IMR-90 (cell line): ENCODE results near the gene IL24. TPM values are rescaled to one million over a fixed set of nuclear protein-coding genes. Genes with fewer than 3 reads are reported as not detected.

Source experiments
- ATAC-seq: fragments of 200-7000 bp; cut with Tn5 transposase; 2 replicates; pipeline ENCODE4 v1.9.1; 2020; ENCODE audit warnings: low read depth, mild to moderate bottlenecking, moderate library complexity
- BruUV-seq: library from RNA; stranded (reverse); fragments of 400-500 nt; replicated peaks from 2 replicates; lab custom pipeline; 2021; lab: Mats Ljungman, UMichigan
- CTCF ChIA-PET: fragments of 300-600 bp; formaldehyde crosslinking; extraction: SDS; loops from one replicate; lab custom pipeline; 2021; ENCODE audit warnings: antibody characterized with exemption; lab: Yijun Ruan, JAX
- POLR2A ChIA-PET: fragments of 300-600 bp; sonication (Branson Sonifier 250); formaldehyde crosslinking; loops from one replicate; lab custom pipeline; 2022; ENCODE audit warnings: antibody characterized with exemption; ENCODE audit not compliant: unreplicated experiment; lab: Charles Lee
- DNase-seq: peaks from one replicate; pipeline ENCODE4 v3.0.0; 2013
- H2AFZ ChIP-seq: replicated peaks from 2 replicates; pipeline ENCODE3; 2013; ENCODE audit warnings: low read length, mild to moderate bottlenecking; ENCODE audit not compliant: poor library complexity
- H2AK5ac ChIP-seq: 2 replicates; pipeline ENCODE4 v1.6.1; 2013; ENCODE audit warnings: low read depth, low read length, inconsistent platforms
- H2AK9ac ChIP-seq: replicated peaks from 2 replicates; pipeline ENCODE3; 2013; ENCODE audit warnings: mild to moderate bottlenecking, low read depth, low read length, moderate library complexity; ENCODE audit not compliant: poor library complexity
- H2BK120ac ChIP-seq: 2 replicates; pipeline ENCODE4 v1.6.1; 2013; ENCODE audit warnings: low read depth, low read length, inconsistent platforms
- H2BK15ac ChIP-seq: 3 replicates; pipeline ENCODE4 v1.6.1; 2013; ENCODE audit warnings: low read depth, low read length, inconsistent platforms
- H2BK20ac ChIP-seq: 2 replicates; pipeline ENCODE4 v1.6.1; 2013; ENCODE audit warnings: low read depth, mild to moderate bottlenecking, inconsistent platforms, low read length, moderate library complexity
- H2BK5ac ChIP-seq: 2 replicates; pipeline ENCODE4 v1.6.1; 2013; ENCODE audit warnings: mild to moderate bottlenecking, low read depth, low read length, inconsistent platforms; ENCODE audit not compliant: poor library complexity, severe bottlenecking
- H3K14ac ChIP-seq: replicated peaks from 2 replicates; pipeline ENCODE4 v1.6.1; 2013; ENCODE audit warnings: low read depth, low read length, inconsistent platforms
- H3K18ac ChIP-seq: 2 replicates; pipeline ENCODE4 v1.6.1; 2013; ENCODE audit warnings: low read depth, low read length, control low read depth
- H3K23ac ChIP-seq: 2 replicates; pipeline ENCODE4 v1.6.1; 2013; ENCODE audit warnings: low read depth, low read length, inconsistent platforms
- H3K27ac ChIP-seq: 2 replicates; pipeline ENCODE4 v1.5.1; 2013; ENCODE audit warnings: mild to moderate bottlenecking, control low read depth, low read length; ENCODE audit not compliant: insufficient read depth
- H3K27me3 ChIP-seq: 2 replicates; pipeline ENCODE4 v1.6.1; 2013; ENCODE audit warnings: low read length; ENCODE audit not compliant: control insufficient read depth, insufficient read depth
- H3K36me3 ChIP-seq: 2 replicates; pipeline ENCODE4 v1.6.1; 2013; ENCODE audit warnings: low read length, mixed read lengths; ENCODE audit not compliant: control insufficient read depth, insufficient read depth
- H3K4ac ChIP-seq: 2 replicates; pipeline ENCODE4 v1.6.1; 2013; ENCODE audit warnings: low read depth, low read length, inconsistent platforms
- H3K4me1 ChIP-seq: 2 replicates; pipeline ENCODE4 v1.6.1; 2013; ENCODE audit warnings: low read length, mixed read lengths; ENCODE audit not compliant: control insufficient read depth, insufficient read depth
- H3K4me2 ChIP-seq: 2 replicates; pipeline ENCODE4 v1.6.1; 2013; ENCODE audit warnings: low read depth, mild to moderate bottlenecking, control low read depth, low read length, moderate library complexity
- H3K4me3 ChIP-seq: 2 replicates; pipeline ENCODE4 v1.5.1; 2013; ENCODE audit warnings: low read depth, mild to moderate bottlenecking, control low read depth, low read length, moderate library complexity; ENCODE audit not compliant: insufficient read depth
- H3K56ac ChIP-seq: 2 replicates; pipeline ENCODE4 v1.6.1; 2013; ENCODE audit warnings: low read length, inconsistent platforms; ENCODE audit not compliant: insufficient read depth; ENCODE audit errors: extremely low read depth
- H3K79me1 ChIP-seq, 2 experiments: 2 replicates each; pipeline ENCODE4 v1.6.1; 2013; ENCODE audit warnings: low read length in 2 of 2, inconsistent platforms in 1 of 2, low read depth in 1 of 2
- H3K9ac ChIP-seq: 2 replicates; pipeline ENCODE4 v1.6.1; 2013; ENCODE audit warnings: low read depth, low read length, control low read depth
- H3K9me1 ChIP-seq: 2 replicates; pipeline ENCODE4 v1.6.1; 2013; ENCODE audit warnings: low read length, inconsistent platforms; ENCODE audit not compliant: insufficient read depth
- H3K9me3 ChIP-seq: 2 replicates; pipeline ENCODE4 v1.6.1; 2013; ENCODE audit warnings: low read length; ENCODE audit not compliant: control insufficient read depth, insufficient read depth
- H4K20me1 ChIP-seq: 2 replicates; pipeline ENCODE4 v1.6.1; 2013; ENCODE audit warnings: low read length, inconsistent platforms; ENCODE audit not compliant: insufficient read depth
- H4K5ac ChIP-seq: 2 replicates; pipeline ENCODE4 v1.6.1; 2013; ENCODE audit warnings: mild to moderate bottlenecking, low read depth, low read length, control low read depth
- H4K8ac ChIP-seq, 2 experiments: 2 replicates each; pipeline ENCODE4 v1.6.1; 2013; ENCODE audit warnings: low read depth in 2 of 2, low read length in 2 of 2, control low read depth in 1 of 2, inconsistent platforms in 1 of 2
- H4K91ac ChIP-seq: 2 replicates; pipeline ENCODE4 v1.6.1; 2013; ENCODE audit warnings: low read depth, low read length, inconsistent platforms; ENCODE audit not compliant: insufficient read depth
- BHLHE40 ChIP-seq: fragments of 150-350 bp; IDR thresholded peaks from 2 replicates; pipeline ENCODE4 v1.6.1; 2016; ENCODE audit warnings: mild to moderate bottlenecking, low read depth, low read length
- CEBPB ChIP-seq: IDR thresholded peaks from 2 replicates; pipeline ENCODE4 v1.6.1; 2012; ENCODE audit warnings: low read depth, low read length, improper control_type of control experiment
- CHD1 ChIP-seq: IDR thresholded peaks from 2 replicates; pipeline ENCODE4 v1.6.1; 2012; ENCODE audit warnings: low read depth, low read length, improper control_type of control experiment
- CTCF ChIP-seq: conservative IDR thresholded peaks from 2 replicates; pipeline ENCODE4 v1.5.1; 2012; ENCODE audit warnings: mild to moderate bottlenecking, low read depth, low read length, improper control_type of control experiment
- ELK1 ChIP-seq: fragments of 150-350 bp; IDR thresholded peaks from 2 replicates; pipeline ENCODE4 v1.6.1; 2016; ENCODE audit warnings: low read depth, mild to moderate bottlenecking, low read length, moderate library complexity, borderline replicate concordance
- FOS ChIP-seq: fragments of 150-350 bp; IDR thresholded peaks from 2 replicates; pipeline ENCODE4 v1.6.1; 2016; ENCODE audit warnings: low read depth, low read length
- MAFK ChIP-seq: IDR thresholded peaks from 2 replicates; pipeline ENCODE4 v1.6.1; 2012; ENCODE audit warnings: low read depth, low read length, improper control_type of control experiment
- MAZ ChIP-seq: IDR thresholded peaks from 2 replicates; pipeline ENCODE4 v1.6.1; 2012; ENCODE audit warnings: low read depth, mild to moderate bottlenecking, low read length, improper control_type of control experiment, moderate library complexity, borderline replicate concordance
- MXI1 ChIP-seq: IDR thresholded peaks from 2 replicates; pipeline ENCODE4 v1.6.1; 2012; ENCODE audit warnings: low read depth, mild to moderate bottlenecking, low read length, moderate library complexity, borderline replicate concordance
- NFE2L2 ChIP-seq: fragments of 150-350 bp; IDR thresholded peaks from 2 replicates; pipeline ENCODE4 v1.6.1; 2016; ENCODE audit warnings: low read depth, mild to moderate bottlenecking, low read length
- POLR2A ChIP-seq: IDR thresholded peaks from 2 replicates; pipeline ENCODE4 v1.6.1; 2012; ENCODE audit warnings: mild to moderate bottlenecking, low read depth, low read length
- RAD21 ChIP-seq: IDR thresholded peaks from 2 replicates; pipeline ENCODE4 v1.6.1; 2012; ENCODE audit warnings: low read length, improper control_type of control experiment
- RFX5 ChIP-seq: IDR thresholded peaks from 2 replicates; pipeline ENCODE4 v1.8.0; 2012; ENCODE audit warnings: low read depth, mild to moderate bottlenecking, low read length, moderate library complexity
- WGBS, 2 experiments: methylation state at CpG; one replicate each; pipeline versions ENCODE4 v1.1.5 to v1.1.7; 2013; ENCODE audit warnings: missing lambda C conversion rate in 2 of 2; ENCODE audit not compliant: insufficient read length in 1 of 2; ENCODE audit errors: extremely low coverage in 2 of 2; 5-methylcytosine and 5-hydroxymethylcytosine counted together
- dilution Hi-C: fragments of 300-500 bp; cut with HindIII; formaldehyde crosslinking; loops from one replicate; pipeline ENCODE4 v1.14.3; 2018; ENCODE audit warnings: low sequenced_read_pairs; ENCODE audit not compliant: unreplicated experiment
- in situ Hi-C: fragments of 300-500 bp; cut with MboI; formaldehyde crosslinking; loops from 3 replicates; pipeline ENCODE4 v1.14.3; 2019; ENCODE audit warnings: low sequenced_read_pairs, inconsistent platforms, mixed read lengths
- intact Hi-C: fragments of 100-400 bp; cut with micrococcal nuclease; formaldehyde crosslinking; loops from 2 replicates; pipeline ENCODE4 v1.10.0; 2022
- polyA plus RNA-seq, 3 experiments: library from polyadenylated mRNA; depleted of rRNA; stranded (reverse); fragments of >200 nt; gene quantifications; 2 replicates each; pipeline ENCODE4 v1.2.3, GENCODE V29; 2012; ENCODE audit warnings: low replicate concordance in 1 of 3
- total RNA-seq: library from RNA; depleted of rRNA; stranded (reverse); fragments of >200 nt; gene quantifications from 2 replicates; pipeline ENCODE4 v1.2.3, GENCODE V29; 2012

Gene IL24
- total and polyA plus RNA-seq, 2 of the 4 experiments (the other 2 are of a cell fraction), result 0.12 to 0.18 TPM

GRCh38 chr1:206890125-206891060, 6.8 kb upstream of the IL24 start:
- intact Hi-C loops, result no loop called here
- Histone ChIP-seq H3K27ac (peak overlapping the region; percentile 84), H3K4me3 (no peak overlapping the region), H2AK5ac (peak overlapping the region; percentile 94), H3K9me1 (peaks cover 28% of the 10 kb centered on the region), H3K4ac (peak overlapping the region; percentile 98), H2BK120ac (peak overlapping the region; percentile 97), H4K8ac (peak overlapping the region; percentile 38 to 86), H2BK15ac (peak overlapping the region; percentile 76), H4K91ac (peak overlapping the region; percentile 89), H4K5ac (peak overlapping the region; percentile 95), H3K9ac (no peak overlapping the region), H2BK20ac (peak overlapping the region; percentile 94), H3K4me1 (peaks cover 28% of the 10 kb centered on the region), H3K79me1 (peaks cover 0 to 3% of the 10 kb centered on the region in 2 experiments; a peak in 1 of 4 replicates), H3K27me3 (no peaks in the 10 kb centered on the region), H3K4me2 (peak overlapping the region; percentile 74), H2BK5ac (peak overlapping the region; percentile 80), H3K9me3 (no peaks in the 10 kb centered on the region), H4K20me1 (no peaks in the 10 kb centered on the region), H3K18ac (peak overlapping the region; percentile 93), H2AFZ (peak overlapping the region; percentile 11), H3K23ac (peak overlapping the region; percentile 83; the same call in 1 of the 2 replicates), H3K36me3 (no peaks in the 10 kb centered on the region), H3K14ac (peak overlapping the region; percentile 94), H3K56ac (peak overlapping the region; percentile 53), H2AK9ac (peak overlapping the region; percentile 65)
- no TSS peak for BruUV-seq
- in situ Hi-C loops, result no loop called here
- ATAC-seq (peak; percentile 30), DNase-seq (peak; percentile 84)
- POLR2A ChIA-PET, result no interaction called here
- WGBS, 2 experiments, result 100% methylated on average over 2 of the region's 15 CpGs; no CpG with 5 or more reads in 1 of the 2 experiments
- CTCF ChIA-PET, result interaction anchor here (1.0 to 1.1 kb wide), 2 partner anchors 22 to 25 kb away, joined by 3 read pairs; partner anchors contain the start of gene IL20
- dilution Hi-C loops, result no loop called here
- TF ChIP-seq MAFK, result no peak
- no peak for TF ChIP-seq RAD21
- peak; percentile 42; the same call in 1 of the 2 replicates for TF ChIP-seq CEBPB
- TF ChIP-seq ELK1, result no peak
- TF ChIP-seq CTCF, result no peak
- TF ChIP-seq RFX5, result no peak
- no peak for TF ChIP-seq MXI1
- TF ChIP-seq BHLHE40, result peak; percentile 99
- no peak for TF ChIP-seq NFE2L2
- no peak for TF ChIP-seq CHD1
- TF ChIP-seq POLR2A, result peak; percentile 41
- 0 out of 2 replicates have a peak, but pooled peaks have one; percentile 10 for TF ChIP-seq FOS
- 0 out of 2 replicates have a peak, but pooled peaks have one; percentile 38 for TF ChIP-seq MAZ
